ENCODE results near the gene B3GNT3. TPM values are rescaled to one million over a fixed set of nuclear protein-coding genes. Genes with fewer than 3 reads are reported as not detected.
A peak's percentile ranks its signal among the peaks of the same experiment; 100 is the strongest.

Gene B3GNT3, protein sequence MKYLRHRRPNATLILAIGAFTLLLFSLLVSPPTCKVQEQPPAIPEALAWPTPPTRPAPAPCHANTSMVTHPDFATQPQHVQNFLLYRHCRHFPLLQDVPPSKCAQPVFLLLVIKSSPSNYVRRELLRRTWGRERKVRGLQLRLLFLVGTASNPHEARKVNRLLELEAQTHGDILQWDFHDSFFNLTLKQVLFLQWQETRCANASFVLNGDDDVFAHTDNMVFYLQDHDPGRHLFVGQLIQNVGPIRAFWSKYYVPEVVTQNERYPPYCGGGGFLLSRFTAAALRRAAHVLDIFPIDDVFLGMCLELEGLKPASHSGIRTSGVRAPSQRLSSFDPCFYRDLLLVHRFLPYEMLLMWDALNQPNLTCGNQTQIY
- 8.7 TPM for polyA plus RNA-seq (ENCODE audit: insufficient read length)
- long read RNA-seq, donor 1, partial matches to known transcripts, result 0 of 2 reads
- long read RNA-seq, donor 1, other reads (novel, unspliced or antisense), result 0 of 2 reads
- long read RNA-seq, donor 2, transcript B3GNT3-201 (3 exons, 2,226 nt), result major isoform, 5 of 5 reads
- long read RNA-seq, donor 2, partial matches to known transcripts, result 0 of 5 reads
- long read RNA-seq, donor 2, other reads (novel, unspliced or antisense), result 0 of 5 reads
- long read RNA-seq, donor 3, result 0 reads
- long read RNA-seq, donor 4, result 0 reads
- long read RNA-seq, donor 5, result 0 reads
- long read RNA-seq, donor 6, partial matches to known transcripts, result 0 of 3 reads
- long read RNA-seq, donor 6, other reads (novel, unspliced or antisense), result 0 of 3 reads
- long read RNA-seq, donor 7, partial matches to known transcripts, result 0 of 2 reads
- long read RNA-seq, donor 7, other reads (novel, unspliced or antisense), result 0 of 2 reads
- long read RNA-seq, donor 8, partial matches to known transcripts, result 0 of 2 reads
- long read RNA-seq, donor 8, other reads (novel, unspliced or antisense), result 0 of 2 reads

DNA sequence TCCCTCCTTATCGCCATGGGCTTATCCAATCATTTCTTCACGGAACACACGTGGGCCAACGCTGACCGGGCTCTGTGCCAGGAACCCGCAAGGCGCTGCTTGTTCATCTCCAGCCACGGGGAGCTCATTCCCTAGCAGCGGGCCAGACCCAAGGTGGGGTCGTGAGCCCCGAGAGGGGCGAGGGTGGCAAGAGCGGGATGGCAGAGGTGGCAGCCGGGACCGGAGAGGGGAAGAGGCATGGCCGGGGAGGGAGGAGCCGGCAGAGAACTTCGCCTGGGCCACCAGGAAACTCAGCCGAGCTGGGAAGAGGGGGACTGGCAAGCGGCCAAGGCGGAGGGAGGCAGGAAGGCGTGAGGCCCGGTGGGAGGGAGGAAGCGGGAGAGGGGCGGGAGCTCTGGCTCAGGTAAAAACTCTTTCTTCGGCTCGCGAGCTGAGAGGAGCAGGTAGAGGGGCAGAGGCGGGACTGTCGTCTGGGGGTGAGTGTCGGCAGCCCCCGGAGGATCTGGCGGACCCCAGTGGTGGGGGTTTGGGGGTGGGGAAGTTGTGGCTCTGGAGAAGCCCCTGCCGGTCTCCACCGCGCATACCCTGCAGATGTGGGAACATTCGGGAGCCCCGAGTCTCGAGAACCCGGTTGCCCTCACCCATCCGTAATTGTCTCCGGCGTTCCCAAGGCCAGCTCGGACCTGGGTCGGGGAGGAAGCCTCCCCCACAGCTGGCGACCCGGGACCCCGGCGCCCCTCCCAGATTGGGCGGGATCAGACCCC lies at the start of gene B3GNT3:
Gene B3GNT3, plus strand, starts transcription at position 408 of the 764 bp plus-strand sequence. CDS start 12,670 bp downstream, outside the sequence.
- peak; percentile 40 for DNase-seq

DNA sequence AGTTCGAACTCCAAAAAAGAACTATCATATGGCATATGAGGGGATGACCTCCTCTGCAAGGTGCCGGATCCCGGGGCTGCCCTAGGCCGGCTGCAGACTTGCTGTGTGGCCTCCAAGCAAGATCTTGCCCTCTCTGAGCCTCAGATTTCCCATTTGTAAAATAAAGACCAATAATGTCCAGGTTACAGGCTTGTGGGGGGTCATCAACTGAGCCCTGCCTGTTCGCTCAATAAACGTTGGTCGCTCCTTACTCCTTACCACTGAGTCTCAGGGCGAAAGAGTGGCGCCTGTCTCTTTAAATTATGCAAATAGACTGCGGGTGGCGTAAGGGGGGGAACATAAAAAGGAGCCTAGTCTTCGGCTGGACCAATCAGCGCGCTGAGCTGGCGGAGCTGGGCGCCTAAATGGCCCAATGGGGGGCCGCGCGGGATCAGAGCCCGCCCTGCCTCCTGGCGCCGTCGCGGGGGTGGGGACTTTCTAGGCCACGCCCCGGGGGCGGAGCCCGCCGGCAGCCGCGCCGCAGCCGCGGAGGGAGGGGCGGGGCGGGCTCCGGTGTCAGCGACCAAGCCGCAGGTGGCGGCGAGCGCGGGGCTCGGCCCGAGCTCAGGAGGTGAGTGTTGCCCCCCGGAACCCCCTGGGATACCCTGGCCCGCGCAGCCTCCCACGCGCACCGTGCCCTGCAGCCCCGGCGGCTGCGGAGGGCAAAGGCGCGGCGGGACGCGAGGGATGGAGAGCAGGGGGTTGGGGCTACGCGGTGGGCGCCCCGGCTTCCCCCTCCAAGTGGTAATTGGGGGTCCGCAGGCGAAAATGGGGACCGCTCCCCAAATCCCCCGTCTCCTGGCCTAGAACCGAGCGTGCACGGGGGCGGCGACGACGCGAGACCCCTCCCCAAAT lies 47.5 kb upstream of the B3GNT3 start:
- DNase-seq, result peak; percentile 90

DNA sequence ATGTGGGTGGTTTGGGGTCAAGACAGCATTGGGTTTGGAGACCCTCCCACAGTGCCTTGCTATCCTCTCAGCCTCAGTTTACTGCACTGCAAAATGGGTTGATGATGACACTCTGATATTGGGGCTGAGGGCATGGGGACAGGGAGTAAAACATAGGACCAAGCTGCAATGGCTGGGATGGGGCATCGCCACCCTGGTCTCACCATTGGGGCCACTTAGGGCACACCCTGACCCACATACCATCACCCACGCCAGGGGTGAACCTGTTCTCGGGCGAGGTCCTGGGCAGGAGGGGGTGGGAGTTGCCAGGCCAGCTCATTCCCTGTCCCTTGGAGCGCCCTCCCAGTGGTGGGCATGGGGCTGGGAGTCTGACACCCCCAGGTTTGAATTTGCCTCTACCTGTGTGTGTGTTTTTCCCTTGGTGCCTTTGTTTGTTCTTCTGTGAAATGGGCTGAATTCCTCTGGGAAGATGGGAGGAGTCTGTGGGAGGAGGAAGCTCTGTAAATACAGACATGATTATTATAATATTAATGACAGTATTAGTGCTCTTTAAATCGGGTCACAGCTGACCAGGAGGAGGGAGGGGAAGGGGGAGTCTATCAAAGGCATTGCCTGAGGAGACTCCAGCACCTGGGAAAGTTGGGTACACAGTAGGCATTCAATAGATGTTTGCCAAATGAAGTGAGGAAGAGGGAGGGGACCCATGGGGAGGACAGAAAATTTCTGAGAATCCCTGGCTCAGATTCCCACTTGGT lies 45.9 kb upstream of the B3GNT3 start:
- no peak for DNase-seq

DNA sequence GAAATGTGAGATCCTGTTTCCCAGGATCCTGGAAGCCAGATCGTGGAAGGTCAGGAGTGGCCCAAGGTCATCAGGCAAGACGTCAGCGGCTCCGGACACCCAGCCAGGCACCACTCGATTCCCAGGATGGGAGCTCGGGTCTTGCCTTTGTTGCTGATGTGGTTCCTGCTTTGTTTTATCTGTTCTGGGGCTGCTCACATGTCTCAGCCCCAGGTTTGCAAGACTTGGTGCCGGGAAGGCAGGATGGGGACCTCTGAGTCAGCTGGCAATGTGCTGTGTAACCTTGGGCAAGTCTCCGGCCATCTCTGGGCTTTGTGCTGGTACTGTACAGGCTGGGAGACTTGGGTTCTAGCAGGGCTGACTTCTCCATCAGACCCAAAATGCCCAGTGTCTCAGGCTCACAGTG lies 45.0 kb upstream of the B3GNT3 start:
- DNase-seq, result no peak

DNA sequence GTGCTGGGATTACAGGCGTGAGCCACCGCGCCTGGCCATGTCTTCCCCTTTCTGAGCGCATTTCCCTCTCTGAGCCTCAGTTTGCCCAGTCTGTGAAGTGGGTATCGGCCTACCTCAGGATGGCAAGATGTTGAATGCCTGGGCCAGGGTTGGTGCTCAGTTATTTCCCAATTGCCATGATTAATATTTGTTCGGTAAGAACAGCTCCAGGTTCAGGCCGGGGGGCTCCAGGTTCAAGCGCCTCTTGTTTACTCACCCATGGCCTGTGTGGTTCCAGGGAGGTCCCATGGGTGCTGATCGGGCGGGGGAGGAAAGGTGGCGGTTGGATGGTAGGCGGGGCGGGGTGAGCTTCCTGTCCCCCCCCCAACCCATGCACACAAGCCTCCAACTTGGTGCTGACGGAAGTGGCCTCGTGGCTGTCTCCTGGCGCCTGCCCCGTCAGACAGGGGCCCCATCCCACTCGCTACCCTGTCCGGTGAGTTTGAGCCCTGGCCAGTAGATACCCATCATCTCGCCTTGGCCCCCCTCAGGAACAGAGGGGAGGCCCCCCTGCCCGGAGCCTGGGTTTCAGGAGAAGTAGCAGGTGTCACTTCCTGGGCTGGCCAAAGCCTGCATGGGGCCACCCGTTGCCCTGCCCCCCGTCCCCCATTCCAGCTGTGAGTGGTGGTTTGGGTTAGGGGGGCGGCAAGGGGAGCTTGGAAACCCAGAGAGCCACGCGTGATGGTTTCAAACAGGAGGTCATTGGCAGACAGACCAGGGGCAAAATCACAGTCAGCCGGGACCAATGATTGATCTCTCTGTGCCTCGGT lies 43.6 kb upstream of the B3GNT3 start, which contains the start of gene FCHO1:
Gene FCHO1, plus strand, starts transcription at position 375 of the 809 bp plus-strand sequence. CDS start 3,688 bp downstream, outside the sequence.
- DNase-seq, result no peak

DNA sequence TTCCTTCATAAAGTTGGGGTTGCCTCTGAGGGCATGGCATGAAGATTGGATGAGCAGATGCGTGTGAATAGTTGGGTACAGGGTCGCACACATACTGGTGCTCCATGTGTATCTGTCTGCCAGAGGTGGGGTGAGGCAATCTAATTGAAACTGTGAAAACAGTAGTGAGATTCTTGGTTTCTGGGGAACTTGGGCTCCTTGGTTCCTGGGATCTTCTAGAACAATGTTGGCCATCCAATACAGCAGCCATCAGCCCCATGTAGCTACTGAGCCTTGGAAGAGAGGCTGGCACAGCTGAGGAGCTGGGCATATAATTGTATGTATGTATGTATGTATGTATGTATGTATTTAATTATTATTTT lies 43.0 kb upstream of the B3GNT3 start:
- DNase-seq, result no peak

DNA sequence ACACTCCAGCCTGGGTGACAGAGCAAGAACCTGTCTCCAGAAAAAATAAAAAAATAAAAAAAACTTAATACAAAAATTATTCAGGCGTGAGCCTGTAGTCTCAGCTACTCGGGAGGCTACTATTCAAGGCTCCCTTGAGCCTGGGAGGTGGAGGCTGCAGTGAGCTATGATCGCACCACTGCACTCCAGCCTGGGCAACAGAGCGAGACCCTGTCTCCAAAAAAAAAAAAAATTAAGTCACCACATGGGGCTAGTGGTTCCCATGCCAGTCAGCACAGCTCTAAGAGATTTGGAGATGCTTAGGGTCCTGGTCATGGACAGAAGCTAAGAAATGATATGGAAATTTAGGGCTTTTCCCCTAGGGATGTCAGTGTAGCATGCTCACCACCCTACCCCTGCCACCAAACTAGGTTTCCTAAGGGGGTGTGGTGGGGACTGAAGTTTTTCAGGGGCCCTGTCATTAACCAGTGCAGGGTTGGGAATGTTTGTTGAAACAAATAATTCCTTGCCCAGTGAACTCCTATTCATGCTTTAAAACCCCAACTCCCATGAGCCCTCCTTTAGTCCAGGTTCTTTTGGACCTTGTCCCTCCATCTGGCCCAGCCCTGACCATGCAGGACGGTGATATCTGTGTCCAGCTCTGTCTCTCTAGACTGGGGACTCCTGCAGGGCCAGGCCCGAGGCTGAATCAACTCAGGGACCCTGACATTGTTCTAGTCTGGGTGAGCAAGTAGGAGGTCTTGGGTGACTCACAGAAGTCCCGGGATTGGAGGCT lies 41.9 kb upstream of the B3GNT3 start:
- no peak for DNase-seq

DNA sequence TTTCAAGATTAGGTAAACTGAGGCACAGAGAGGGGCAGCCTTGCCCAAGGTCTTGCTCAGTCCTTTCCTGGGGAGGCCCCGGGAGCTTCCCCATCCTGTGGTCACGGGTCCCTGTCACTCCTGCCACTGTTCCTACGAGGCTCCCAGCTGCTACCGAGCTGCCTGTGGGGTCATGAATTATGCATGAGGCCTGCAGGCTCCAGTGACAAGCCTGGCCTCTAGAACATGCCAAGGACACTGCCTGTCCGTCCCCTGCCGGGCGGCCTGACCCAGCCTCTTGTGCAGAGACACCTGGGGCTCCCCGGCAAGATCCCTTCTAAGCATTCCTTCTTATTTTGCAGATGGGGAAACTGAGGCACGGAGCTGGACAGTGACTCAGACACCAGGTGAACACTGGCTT lies 41.0 kb upstream of the B3GNT3 start:
- no peak for DNase-seq

DNA sequence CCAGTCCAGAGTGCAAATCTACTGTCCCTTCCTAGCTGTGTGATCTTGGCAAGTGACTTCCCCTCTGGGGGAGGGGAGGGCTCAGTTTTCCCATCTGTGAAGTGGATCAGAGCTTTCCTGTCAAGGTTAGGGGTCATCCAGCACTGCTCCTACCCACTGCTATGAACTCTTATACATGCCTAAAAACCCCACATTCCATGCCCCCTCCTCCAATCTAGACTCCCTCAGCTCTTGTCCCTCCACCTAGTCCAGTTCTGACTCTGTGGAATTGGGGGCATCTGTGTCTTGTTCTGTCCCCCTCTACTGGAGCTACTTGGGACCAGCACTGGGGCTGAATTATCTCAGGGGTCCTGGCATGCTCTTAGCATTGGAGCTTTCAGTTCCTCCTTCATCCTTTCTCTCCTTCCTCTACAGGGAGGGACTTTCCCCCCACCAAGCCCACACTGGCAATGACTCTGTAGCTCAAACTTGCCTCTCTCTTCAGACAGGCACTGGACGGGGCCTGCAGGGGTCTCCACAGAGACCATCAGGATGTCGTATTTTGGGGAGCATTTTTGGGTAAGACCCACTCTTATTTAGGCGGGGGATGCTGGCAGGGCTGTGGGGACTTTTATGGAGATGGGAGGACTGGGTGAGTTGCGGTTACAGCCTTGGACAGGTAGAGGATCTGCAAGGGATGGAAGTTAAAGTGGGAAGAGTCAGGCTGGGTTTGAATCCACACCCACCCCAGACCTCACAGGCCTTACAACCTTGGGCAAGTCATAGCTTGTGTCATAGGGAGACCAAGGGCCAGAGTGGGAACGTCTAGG lies 40.1 kb upstream of the B3GNT3 start:
- no peak for DNase-seq

DNA sequence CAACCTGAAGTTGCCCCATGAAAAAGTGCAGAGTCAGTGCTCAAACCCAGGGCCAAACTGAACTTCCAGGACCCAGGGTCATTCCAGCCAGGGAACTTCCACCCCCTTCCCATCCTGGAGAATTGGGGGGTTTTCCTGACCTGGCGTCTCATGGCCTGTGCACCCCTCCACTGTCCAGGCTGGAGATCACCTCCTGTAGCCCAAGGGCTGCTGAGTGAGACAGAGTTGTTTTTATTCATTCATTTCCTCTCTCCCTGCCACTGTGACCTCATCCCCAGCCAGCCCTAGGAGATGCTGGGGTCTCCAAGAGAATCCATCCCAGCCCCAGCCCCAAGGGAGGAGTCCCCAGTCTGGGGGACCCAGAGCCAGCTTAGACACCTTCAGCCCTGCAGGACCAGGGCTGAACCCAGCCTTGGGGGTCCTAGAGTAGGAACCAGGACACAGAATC lies 39.5 kb upstream of the B3GNT3 start:
- DNase-seq, result no peak

DNA sequence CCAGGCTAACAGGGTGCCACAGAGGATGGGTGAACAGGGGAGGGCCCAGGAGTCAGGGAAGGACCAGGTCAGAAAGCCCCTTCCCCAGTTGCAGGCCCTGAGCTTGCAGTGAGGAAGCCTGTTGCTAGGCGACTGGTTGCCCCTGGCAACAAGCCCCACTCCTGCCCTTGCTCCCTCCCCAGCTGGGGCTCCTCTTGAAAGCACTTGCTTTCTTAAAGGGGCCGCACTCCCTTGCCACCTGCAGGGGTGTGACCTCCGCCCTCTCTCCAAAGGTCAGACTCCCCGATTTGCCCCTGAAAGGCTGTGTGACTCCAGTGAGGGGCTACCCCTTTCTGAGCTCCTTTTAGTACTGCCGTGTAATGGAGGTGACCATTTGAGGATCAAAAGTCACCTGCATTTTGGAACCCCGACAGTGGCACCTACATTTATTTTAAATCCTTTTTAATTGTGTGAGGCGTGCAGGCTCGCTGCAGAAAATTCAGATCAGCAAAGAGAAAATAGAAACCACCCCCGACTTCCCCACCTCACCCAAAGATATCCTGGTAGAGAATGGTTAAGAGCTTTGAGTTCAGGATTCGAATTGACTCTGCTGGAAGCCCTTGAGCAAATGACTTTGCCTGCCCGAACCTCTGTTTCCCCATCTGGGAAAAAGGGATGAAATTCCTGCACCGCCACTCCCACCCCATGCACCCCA lies 38.8 kb upstream of the B3GNT3 start:
- peak; percentile 51 for DNase-seq

DNA sequence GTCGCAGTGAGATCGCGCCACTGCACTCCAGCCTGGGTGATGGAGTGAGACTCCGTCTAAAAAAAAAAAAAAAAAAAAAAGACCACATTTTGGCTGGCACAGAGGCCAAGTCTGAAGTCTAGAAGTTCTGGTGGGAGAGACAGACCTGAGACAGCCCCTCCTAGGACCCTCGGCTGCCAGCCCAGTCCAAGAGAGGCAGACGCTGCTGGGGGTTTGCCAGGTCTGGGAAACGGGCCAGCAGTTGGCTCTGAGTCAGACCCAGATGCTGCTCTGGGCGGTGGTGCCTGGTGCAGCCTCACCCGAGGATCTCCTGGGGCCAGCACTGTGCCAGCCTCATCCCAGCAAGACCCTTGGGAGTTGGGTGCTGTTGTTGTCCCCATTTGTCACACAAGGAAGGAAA lies 37.8 kb upstream of the B3GNT3 start:
- no peak for DNase-seq

DNA sequence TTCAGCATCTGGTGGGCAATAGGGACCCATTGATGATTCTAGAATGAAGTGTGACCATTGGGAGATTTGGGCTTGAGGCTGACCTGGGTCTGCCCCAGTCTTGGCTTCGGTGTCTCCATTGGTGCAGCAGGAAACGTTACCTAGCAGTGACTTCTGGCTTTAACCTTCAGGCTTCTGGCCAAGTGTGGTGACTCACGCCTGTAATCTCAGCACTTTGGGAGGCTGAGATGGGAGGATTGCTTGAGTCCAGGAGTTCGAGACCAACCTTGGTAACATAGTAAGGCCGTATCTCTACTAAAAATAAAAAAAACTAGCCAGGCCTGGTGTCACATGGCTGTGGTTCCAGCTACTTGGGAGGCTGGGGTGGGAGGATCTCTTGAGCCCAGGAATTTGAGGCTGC lies 36.4 kb upstream of the B3GNT3 start:
- no peak for DNase-seq

DNA sequence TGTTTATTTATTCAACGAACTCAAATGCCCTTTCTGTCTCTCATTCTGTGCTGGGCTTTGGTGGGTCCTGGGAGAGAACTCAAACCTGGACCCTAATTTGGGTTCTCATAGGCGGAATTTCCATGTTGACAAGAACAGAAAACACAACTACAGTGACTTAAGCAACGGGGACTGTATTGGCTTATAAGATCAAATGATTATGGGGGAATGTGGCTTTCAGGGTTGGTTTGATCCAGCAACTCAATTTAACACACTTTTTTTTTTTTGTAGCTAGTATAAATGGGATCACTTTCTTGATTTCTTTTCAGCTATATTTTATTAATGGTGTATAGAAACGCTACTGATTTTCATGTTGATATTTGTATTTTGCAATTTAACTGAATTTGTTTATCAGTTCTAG lies 33.8 kb upstream of the B3GNT3 start:
- DNase-seq, result no peak

DNA sequence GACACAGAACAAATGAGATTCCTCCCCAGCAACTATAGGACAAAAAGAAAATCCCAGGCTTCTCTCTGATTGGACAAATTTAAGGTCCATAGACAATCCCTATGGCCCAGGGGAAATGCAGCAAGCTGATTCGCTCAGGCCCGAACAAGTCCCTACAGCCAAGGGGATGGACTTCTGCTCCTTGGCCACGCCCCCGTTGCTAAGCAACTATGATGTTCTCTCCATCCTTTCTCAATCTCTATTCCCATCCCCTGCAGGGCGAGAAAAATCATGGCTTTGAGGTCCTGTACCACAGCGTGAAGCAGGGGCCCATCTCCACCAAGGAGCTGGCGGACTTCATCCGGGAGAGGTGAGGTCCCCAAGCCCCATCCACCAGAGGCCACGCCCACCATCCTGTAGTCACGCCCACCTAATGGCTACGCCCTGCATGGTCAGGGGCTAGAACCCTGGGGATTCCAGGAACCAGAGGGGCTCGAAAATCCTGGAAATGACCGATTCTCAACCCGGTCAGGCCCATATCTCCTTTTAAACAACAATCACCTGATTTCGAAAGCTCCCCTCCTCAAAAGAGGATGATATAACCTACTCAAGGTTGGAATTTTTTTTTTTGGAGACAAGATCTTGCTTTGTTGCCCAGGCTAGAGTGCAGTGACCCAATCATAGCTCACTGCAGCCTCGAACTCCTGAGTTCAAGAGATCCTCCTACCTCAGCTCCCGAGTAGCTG lies 32.3 kb upstream of the B3GNT3 start:
- no peak for DNase-seq

DNA sequence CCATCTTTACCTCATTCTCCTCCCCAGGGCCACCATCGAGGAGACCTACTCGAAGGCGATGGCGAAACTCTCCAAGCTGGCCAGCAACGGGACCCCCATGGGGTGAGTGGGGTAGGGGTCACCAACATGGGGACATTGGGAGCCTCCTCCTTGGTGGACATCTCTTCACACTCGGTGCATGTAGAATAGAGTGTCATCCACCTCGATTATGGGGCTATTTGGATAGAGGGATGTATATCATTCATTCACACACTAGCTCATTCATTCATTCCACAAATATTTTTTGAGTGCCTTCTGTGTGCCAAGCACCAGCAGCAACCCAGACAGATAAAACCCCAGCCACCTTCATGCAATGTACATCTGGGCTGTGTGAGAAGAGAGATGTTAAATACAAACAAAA lies 30.6 kb upstream of the B3GNT3 start:
- DNase-seq, result no peak
